Lower leg skin (tissue), 3 donors: Measurements from ENCODE around the gene PSAPL1.

Experiments used
- CTCF ChIP-seq, 3 donors: fragments of 450-650 bp; IDR thresholded peaks; one replicate each; pipeline ENCODE4 v1.5.1; 2016; ENCODE audit warnings: antibody characterized with exemption in 3 of 3, mild to moderate bottlenecking in 3 of 3, moderate library complexity in 2 of 3
- POLR2A ChIP-seq, 2 donors: fragments of 450-650 bp; IDR thresholded peaks; one replicate each; pipeline ENCODE4 v1.6.1; 2016 to 2017; ENCODE audit warnings: antibody characterized with exemption in 2 of 2, mild to moderate bottlenecking in 1 of 2, moderate library complexity in 1 of 2

- TF ChIP-seq CTCF (IDR thresholded peaks at IDR 0.05) (no peak), POLR2A (IDR thresholded peaks at IDR 0.05) (no peak)
These were observed 23.3 kb upstream of the PSAPL1 start for GRCh38 chr4:7458066-7458425.
